K562 (cell line): ENCODE results near the gene CATSPER3. TPM values are rescaled to one million over a fixed set of nuclear protein-coding genes. Genes with fewer than 3 reads are reported as not detected.

Source experiments
- ATAC-seq: fragments of 200-7000 bp; cut with Tn5 transposase; 3 replicates; pipeline ENCODE4 v1.9.1; 2020; ENCODE audit warnings: moderate library complexity
- BruUV-seq: library from RNA; stranded (reverse); fragments of 400-500 nt; replicated peaks from 2 replicates; lab custom pipeline; 2021; lab: Mats Ljungman, UMichigan
- CTCF ChIA-PET: fragments of 300-600 bp; formaldehyde crosslinking; extraction: SDS; loops from one replicate; lab custom pipeline; 2021; ENCODE audit warnings: low intra/inter-chr PET ratio; lab: Yijun Ruan, JAX
- POLR2A ChIA-PET: fragments of 300-600, 350-650 bp; sonication (Branson Sonifier 250); formaldehyde crosslinking; extraction: SDS; loops from one replicate; lab custom pipeline; 2021; ENCODE audit warnings: antibody characterized with exemption, inconsistent platforms; lab: Yijun Ruan, JAX
- DNase-seq, 4 experiments: peaks; one replicate each; pipeline versions ENCODE4 v3.0.0 to v3.0.0-alpha.2; 2011 to 2018; ENCODE audit warnings: low spot score in 3 of 4, mixed read lengths in 3 of 4; ENCODE audit errors: extremely low read depth in 1 of 4
- FAIRE-seq: peaks from 2 replicates; lab custom pipeline; 2011; peaks lifted over from hg19 to GRCh38; lab: Jason Lieb, UNC
- H2AFZ ChIP-seq: 2 replicates; pipeline ENCODE4 v1.6.0; 2011; ENCODE audit warnings: low read depth, low read length, control low read depth, inconsistent platforms
- H3K27ac ChIP-seq: fragments of 200-600 bp; 3 replicates; pipeline ENCODE4 v1.8.0; 2011; ENCODE audit warnings: low read depth, mild to moderate bottlenecking, control low read depth, inconsistent platforms, low read length, moderate library complexity, mixed read lengths; ENCODE audit errors: extremely low read depth
- H3K27me3 ChIP-seq, 2 experiments: fragments of 300-600 bp in 1 of 2; 2 replicates in 1 of 2; 3 replicates in 1 of 2; pipeline versions ENCODE4 v1.6.0 to v1.8.0; 2011; ENCODE audit warnings: inconsistent platforms in 2 of 2, low read length in 2 of 2, mild to moderate bottlenecking in 1 of 2, mixed read lengths in 1 of 2, moderate library complexity in 1 of 2; ENCODE audit not compliant: control insufficient read depth in 2 of 2, insufficient read depth in 2 of 2
- H3K36me3 ChIP-seq: fragments of 300-600 bp; 3 replicates; pipeline ENCODE4 v1.8.0; 2011; ENCODE audit warnings: mild to moderate bottlenecking, low read length, inconsistent platforms; ENCODE audit not compliant: control insufficient read depth, insufficient read depth
- H3K4me1 ChIP-seq, 2 experiments: fragments of 200-600 bp in 1 of 2; replicated peaks in 1 of 2; 2 replicates in 1 of 2; 3 replicates in 1 of 2; pipeline versions ENCODE4 v1.5.1 to v1.8.0; 2011; ENCODE audit warnings: inconsistent platforms in 2 of 2, low read length in 2 of 2, mild to moderate bottlenecking in 1 of 2, mixed read lengths in 1 of 2, moderate library complexity in 1 of 2; ENCODE audit not compliant: control insufficient read depth in 2 of 2, insufficient read depth in 2 of 2
- H3K4me2 ChIP-seq: 2 replicates; pipeline ENCODE4 v1.6.1; 2011; ENCODE audit warnings: low read length, control low read depth, inconsistent platforms, mixed read lengths; ENCODE audit not compliant: insufficient read depth
- H3K4me3 ChIP-seq: fragments of 200-600 bp; sonication (generic), shearing (Covaris generic); 2 replicates; pipeline ENCODE4 v1.5.1; 2016; ENCODE audit warnings: control low read depth, inconsistent platforms
- H3K79me2 ChIP-seq: fragments of 200-600 bp; 3 replicates; pipeline ENCODE4 v1.8.0; 2011; ENCODE audit warnings: low read length, inconsistent platforms; ENCODE audit not compliant: control insufficient read depth, insufficient read depth
- H3K9ac ChIP-seq, 2 experiments: 2 replicates each; pipeline versions ENCODE4 v1.6.0 to v1.6.1; 2011; ENCODE audit warnings: low read depth in 2 of 2, low read length in 2 of 2, control low read depth in 1 of 2, inconsistent platforms in 1 of 2, mild to moderate bottlenecking in 1 of 2, mixed read lengths in 1 of 2; ENCODE audit not compliant: insufficient read depth in 1 of 2
- H3K9me1 ChIP-seq: one replicate; pipeline ENCODE4 v1.6.0; 2011; ENCODE audit warnings: inconsistent platforms, mild to moderate bottlenecking, low read length, moderate library complexity; ENCODE audit not compliant: control insufficient read depth, insufficient read depth
- H3K9me3 ChIP-seq: replicated peaks from 2 replicates; pipeline ENCODE4 v1.5.1; 2011; ENCODE audit warnings: low read depth, low read length, inconsistent platforms; ENCODE audit not compliant: control insufficient read depth, insufficient read depth
- H4K20me1 ChIP-seq: replicated peaks from 2 replicates; pipeline ENCODE4 v1.6.1; 2011; ENCODE audit warnings: low read length, inconsistent platforms, mixed read lengths; ENCODE audit not compliant: control insufficient read depth, insufficient read depth
- ATF2 ChIP-seq: sonication (generic); formaldehyde crosslinking; IDR thresholded peaks from 2 replicates; pipeline ENCODE4 v1.8.1; 2022; ENCODE audit warnings: missing genetic modification reagents
- DLX4 ChIP-seq: fragments of 250-450 bp; sonication (Bioruptor Pico); IDR thresholded peaks from 2 replicates; pipeline ENCODE4 v1.6.1; 2021; ENCODE audit warnings: mild to moderate bottlenecking
- HDAC6 ChIP-seq: IDR thresholded peaks from 2 replicates; pipeline ENCODE4 v1.6.1; 2012; ENCODE audit warnings: low read depth, mild to moderate bottlenecking, control low read depth, inconsistent platforms, low read length, moderate library complexity
- HMG20A ChIP-seq: fragments of 450-650 bp; formaldehyde crosslinking; conservative IDR thresholded peaks from 2 replicates; pipeline ENCODE4 v1.4.0; 2020; ENCODE audit warnings: mild to moderate bottlenecking, mixed read lengths
- NFE2L1 ChIP-seq: fragments of 450-650 bp; IDR thresholded peaks from 2 replicates; pipeline ENCODE4 v1.6.1; 2016; ENCODE audit warnings: missing genetic modification characterization, low read depth, mild to moderate bottlenecking, missing compliant biosample characterization, moderate library complexity, borderline replicate concordance
- PHB ChIP-seq: fragments of 250-450 bp; sonication (Bioruptor Pico); IDR thresholded peaks from 2 replicates; pipeline ENCODE4 v1.5.0; 2021
- PHTF2 ChIP-seq: fragments of 250-450 bp; sonication (Bioruptor Pico); IDR thresholded peaks from 2 replicates; pipeline ENCODE4 v1.5.0; 2021; ENCODE audit warnings: mild to moderate bottlenecking
- POLR2H ChIP-seq: IDR thresholded peaks from 2 replicates; pipeline ENCODE4 v1.6.1; 2016; ENCODE audit warnings: missing genetic modification characterization, low read depth, mild to moderate bottlenecking, control low read depth, missing compliant biosample characterization, moderate library complexity
- ZNF143 ChIP-seq: sonication (generic); formaldehyde crosslinking; IDR thresholded peaks from 2 replicates; pipeline ENCODE4 v1.9.0; 2022; ENCODE audit warnings: mild to moderate bottlenecking, missing genetic modification reagents
- ZNF217 ChIP-seq: sonication (generic); formaldehyde crosslinking; IDR thresholded peaks from 2 replicates; pipeline ENCODE4 v1.8.0; 2022; ENCODE audit warnings: mild to moderate bottlenecking, missing genetic modification reagents
- ZNF253 ChIP-seq: fragments of 250-450 bp; sonication (Bioruptor Pico); conservative IDR thresholded peaks from 2 replicates; pipeline ENCODE4 v1.6.1; 2021; ENCODE audit warnings: mild to moderate bottlenecking
- ZNF311 ChIP-seq: fragments of 250-450 bp; sonication (Bioruptor Pico); IDR thresholded peaks from 2 replicates; pipeline ENCODE4 v1.4.0; 2020; ENCODE audit warnings: mild to moderate bottlenecking, moderate library complexity
- WGBS: fragments of 100-300 bp; shearing (Covaris generic); methylation state at CpG from one replicate; pipeline ENCODE4 v1.1.6; 2016; ENCODE audit warnings: low coverage, mixed read lengths; ENCODE audit not compliant: insufficient coverage; ENCODE audit errors: missing lambda C conversion rate; 5-methylcytosine and 5-hydroxymethylcytosine counted together
- in situ Hi-C: fragments of 300-500 bp; cut with MboI; formaldehyde crosslinking; loops from 4 replicates; pipeline ENCODE4 v1.15.0; 2018; ENCODE audit warnings: inconsistent platforms, mixed read lengths
- intact Hi-C: fragments of 100-400 bp; cut with micrococcal nuclease; formaldehyde crosslinking; loops from 2 replicates; pipeline ENCODE4 v1.14.2; 2022
- polyA plus RNA-seq, 8 experiments: library from polyadenylated mRNA; depleted of rRNA in 4 of 8; stranded (reverse) in 5 of 8; unstranded in 3 of 8; fragments of >200 nt; fragmentation: Nextera tagmentation in 2 of 8; fragmentation: Illumina TruSeq in 1 of 8; extraction: Ambion mirVana in 2 of 8; extraction: Trizol in 1 of 8; gene quantifications; 2 replicates each; pipeline versions ENCODE4 v1.2.1 to v1.2.3, GENCODE V29; 2011 to 2014; ENCODE audit warnings: inconsistent platforms in 1 of 8, missing spikeins in 1 of 8
- total RNA-seq, 7 experiments: library from RNA; depleted of rRNA in 6 of 7; stranded (reverse); fragments of >200 nt in 6 of 7; fragmentation: Illumina TruSeq in 2 of 7; extraction: Trizol in 2 of 7; gene quantifications; 2 replicates each; pipeline versions ENCODE4 v1.2.1 to v1.2.3, GENCODE V29; 2011 to 2021; ENCODE audit warnings: low replicate concordance in 1 of 7

Gene CATSPER3
- total and polyA plus RNA-seq, 9 of the 15 experiments (the other 6 are each of a cell fraction or from before 2014, with no cell fraction given): 0.14 to 1.5 (median 0.49) TPM

GRCh38 chr5:135047347-135047695 lies 79.6 kb downstream of the CATSPER3 start:
- no peaks in the 10 kb centered on the region for H3K79me2 ChIP-seq
- 18% methylated on average over 2 of the region's 2 CpGs for WGBS
- no peaks in the 10 kb centered on the region for H3K9me1 ChIP-seq
- intact Hi-C loops: no loop called here
- ChIA-PET POLR2A (interaction anchor here (0.9 kb wide), 1 partner anchor 12 kb away, joined by 3 read pairs; no protein-coding TSS in a partner anchor), CTCF (interaction anchor here (0.6 kb wide), 1 partner anchor 21 kb away, joined by 6 read pairs; no protein-coding TSS in a partner anchor)
- BruUV-seq: no TSS peak
- peak overlapping the region in 1 of 2 experiments; percentile 47; a peak in 2 of 4 replicates for H3K9ac ChIP-seq
- H3K27ac ChIP-seq: no peak overlapping the region
- H3K4me1 ChIP-seq: peaks cover 16 to 24% of the 10 kb centered on the region in 2 experiments; a peak in 4 of 5 replicates
- DNase-seq (no peak), ATAC-seq (no peak)
- no peak overlapping the region for H3K4me3 ChIP-seq
- no peaks in the 10 kb centered on the region for H3K36me3 ChIP-seq
- no peak overlapping the region for H3K4me2 ChIP-seq
- H3K27me3 ChIP-seq: no peaks in the 10 kb centered on the region
- in situ Hi-C loops: no loop called here
- no peak overlapping the region for H2AFZ ChIP-seq
- H3K9me3 ChIP-seq: no peaks in the 10 kb centered on the region
- TF ChIP-seq PHTF2 (no peak), ZNF143 (CRISPR knock-in tag) (no peak), PHB (CRISPR knock-in tag) (no peak), HDAC6 (no peak), NFE2L1 (no peak), DLX4 (CRISPR knock-in tag) (no peak), ATF2 (CRISPR knock-in tag) (no peak), ZNF253 (no peak), POLR2H (tag) (no peak), ZNF217 (CRISPR knock-in tag) (no peak), ZNF311 (CRISPR knock-in tag) (no peak), HMG20A (no peak)
- TF ChIP-seq, all 486 proteins: peak for 0
- 0 out of 2 replicates have a peak, but pooled peaks cover 5% of the 10 kb centered on the region for H4K20me1 ChIP-seq
- FAIRE-seq: no peak
